ENCODE results near the gene CAMSAP2. TPM values are rescaled to one million over a fixed set of nuclear protein-coding genes. Genes with fewer than 3 reads are reported as not detected.

CAMSAP2 gene
- total RNA-seq, 1 donor from 2014 or later: 47.9 TPM

GRCh38 chr1:200795156-200795555, 56.5 kb downstream of the CAMSAP2 start:
- Mint-ChIP-seq H3K27ac (no peak overlapping the region), H3K27me3 (ENCODE audit: low read depth) (no peaks in the 10 kb centered on the region), H3K9me3 (peaks cover 18% of the 10 kb centered on the region), H3K36me3 (peaks cover 35% of the 10 kb centered on the region), H3K4me1 (peaks cover 2% of the 10 kb centered on the region), H3K4me3 (no peak overlapping the region)
- no peak for TF ChIP-seq CTCF (IDR thresholded peaks at IDR 0.05; ENCODE audit: unreplicated experiment)
- no peak for DNase-seq (ENCODE audit: low spot score in 2 of 2, unreplicated experiment in 2 of 2)

- Mint-ChIP-seq H3K9me3 (peaks cover 8% of the 10 kb centered on the region), H3K36me3 (peaks cover 24% of the 10 kb centered on the region), H3K4me1 (peaks cover 13% of the 10 kb centered on the region), H3K27ac (peak overlapping the region; percentile 83), H3K4me3 (no peak overlapping the region), H3K27me3 (ENCODE audit: low read depth) (no peaks in the 10 kb centered on the region)
- TF ChIP-seq CTCF (IDR thresholded peaks at IDR 0.05; ENCODE audit: unreplicated experiment): no peak
- no peak for DNase-seq (ENCODE audit: low spot score in 2 of 2, unreplicated experiment in 2 of 2)
Measured at GRCh38 chr1:200802042-200802441, 63.3 kb downstream of the CAMSAP2 start.

GRCh38 chr1:200802865-200803512, 64.3 kb downstream of the CAMSAP2 start:
- Mint-ChIP-seq H3K27ac (peak overlapping the region; percentile 76), H3K4me1 (peaks cover 13% of the 10 kb centered on the region), H3K27me3 (ENCODE audit: low read depth) (no peaks in the 10 kb centered on the region), H3K36me3 (peaks cover 26% of the 10 kb centered on the region), H3K4me3 (no peak overlapping the region), H3K9me3 (peaks cover 8% of the 10 kb centered on the region)
- DNase-seq (ENCODE audit: low spot score in 2 of 2, unreplicated experiment in 2 of 2): peak; percentile 34 to 81
- TF ChIP-seq CTCF (IDR thresholded peaks at IDR 0.05; ENCODE audit: unreplicated experiment): peak; percentile 94

- H3K4me1 Mint-ChIP-seq: peaks cover 13% of the 10 kb centered on the region
- H3K9me3 Mint-ChIP-seq: no peaks in the 10 kb centered on the region
- H3K27me3 Mint-ChIP-seq (ENCODE audit: low read depth): no peaks in the 10 kb centered on the region
- peaks cover 26% of the 10 kb centered on the region for H3K36me3 Mint-ChIP-seq
- no peak overlapping the region for H3K4me3 Mint-ChIP-seq
- no peak overlapping the region for H3K27ac Mint-ChIP-seq
- TF ChIP-seq CTCF (IDR thresholded peaks at IDR 0.05; ENCODE audit: unreplicated experiment): no peak
- no peak for DNase-seq (ENCODE audit: low spot score in 2 of 2, unreplicated experiment in 2 of 2)
Measured at GRCh38 chr1:200805719-200806118, 67.0 kb downstream of the CAMSAP2 start.

GRCh38 chr1:200808846-200809245, 70.2 kb downstream of the CAMSAP2 start:
- Mint-ChIP-seq H3K27ac (no peak overlapping the region), H3K27me3 (ENCODE audit: low read depth) (no peaks in the 10 kb centered on the region), H3K4me1 (peaks cover 3% of the 10 kb centered on the region), H3K9me3 (no peaks in the 10 kb centered on the region), H3K4me3 (no peak overlapping the region), H3K36me3 (peaks cover 33% of the 10 kb centered on the region)
- no peak for TF ChIP-seq CTCF (IDR thresholded peaks at IDR 0.05; ENCODE audit: unreplicated experiment)
- no peak for DNase-seq (ENCODE audit: low spot score in 2 of 2, unreplicated experiment in 2 of 2)
